HG03565 (cell line): ENCODE data around the gene NFKBIA.
"Not testable (repeated sequence)": the region's sequence is repeated elsewhere in the genome, so short reads cannot be mapped to it uniquely, and the experiment has no call there.

Experiments
- ATAC-seq: cut with Tn5 transposase; IDR thresholded peaks from one replicate; pipeline ENCODE4 v1.9.1; 2021; ENCODE audit warnings: mild to moderate bottlenecking, moderate library complexity; ENCODE audit not compliant: unreplicated experiment

The NFKBIA gene

GRCh38 chr14:35392103-35392502 lies 12.4 kb downstream of the NFKBIA start:
- ATAC-seq, result no peak

GRCh38 chr14:35391388-35391710 lies 13.2 kb downstream of the NFKBIA start:
- no peak for ATAC-seq

DNA sequence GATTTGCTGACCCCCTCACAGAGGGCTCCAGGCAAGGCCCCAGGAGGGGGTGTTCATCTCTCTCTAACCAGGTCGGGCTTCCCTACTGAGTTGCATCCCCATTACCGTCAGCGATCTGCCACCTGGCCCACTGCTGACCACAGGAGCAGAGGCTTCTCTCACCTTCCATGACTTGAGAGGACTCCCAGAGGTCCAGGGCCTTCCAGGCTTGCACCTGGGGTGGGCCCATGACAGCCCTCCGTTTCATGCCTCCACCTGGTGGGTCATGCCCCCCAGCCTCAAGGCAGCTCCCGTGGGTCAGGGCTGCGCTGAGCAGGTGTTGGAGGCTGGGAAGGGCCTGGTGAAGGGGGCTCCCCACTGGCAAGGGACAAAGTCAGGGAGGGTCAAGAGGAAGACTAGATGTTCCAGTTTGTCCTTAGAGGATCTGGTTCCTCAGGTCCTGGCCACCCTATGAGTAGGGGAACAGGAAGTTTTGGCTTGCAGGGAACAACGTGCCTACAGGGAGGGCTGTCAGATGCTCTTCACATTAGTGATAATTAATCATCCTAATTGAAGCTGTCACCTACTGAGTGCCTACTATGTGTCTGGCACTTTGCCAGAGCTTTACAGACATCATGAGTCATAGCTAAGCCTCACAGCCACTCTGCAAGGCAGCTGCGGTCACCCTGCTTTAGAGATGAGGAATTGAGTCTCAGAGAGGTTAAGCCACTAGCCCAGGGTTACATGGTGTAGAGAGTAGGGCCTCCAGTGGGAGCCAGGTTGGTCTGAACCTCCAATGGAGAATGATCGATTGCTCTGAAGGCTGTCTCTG lies 13.8 kb downstream of the NFKBIA start:
- ATAC-seq, result peak; percentile 46

DNA sequence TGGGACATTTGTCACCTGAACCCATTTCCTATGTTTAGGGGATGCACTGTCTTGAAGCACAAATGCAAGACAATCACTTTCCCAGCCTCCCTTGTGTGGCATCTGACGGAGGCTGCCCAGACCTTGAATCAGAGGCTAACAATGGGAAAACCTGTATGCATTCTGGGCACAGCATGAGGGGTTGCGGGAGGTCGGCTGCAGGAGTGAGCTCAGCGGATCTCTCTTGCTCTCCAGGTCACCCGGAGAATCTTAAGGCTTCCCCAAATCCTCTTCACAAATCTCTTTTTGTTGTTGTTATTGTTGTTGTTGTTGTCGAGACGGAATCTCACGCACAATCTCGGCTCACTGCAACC lies 15.3 kb downstream of the NFKBIA start:
- ATAC-seq, result no peak

DNA sequence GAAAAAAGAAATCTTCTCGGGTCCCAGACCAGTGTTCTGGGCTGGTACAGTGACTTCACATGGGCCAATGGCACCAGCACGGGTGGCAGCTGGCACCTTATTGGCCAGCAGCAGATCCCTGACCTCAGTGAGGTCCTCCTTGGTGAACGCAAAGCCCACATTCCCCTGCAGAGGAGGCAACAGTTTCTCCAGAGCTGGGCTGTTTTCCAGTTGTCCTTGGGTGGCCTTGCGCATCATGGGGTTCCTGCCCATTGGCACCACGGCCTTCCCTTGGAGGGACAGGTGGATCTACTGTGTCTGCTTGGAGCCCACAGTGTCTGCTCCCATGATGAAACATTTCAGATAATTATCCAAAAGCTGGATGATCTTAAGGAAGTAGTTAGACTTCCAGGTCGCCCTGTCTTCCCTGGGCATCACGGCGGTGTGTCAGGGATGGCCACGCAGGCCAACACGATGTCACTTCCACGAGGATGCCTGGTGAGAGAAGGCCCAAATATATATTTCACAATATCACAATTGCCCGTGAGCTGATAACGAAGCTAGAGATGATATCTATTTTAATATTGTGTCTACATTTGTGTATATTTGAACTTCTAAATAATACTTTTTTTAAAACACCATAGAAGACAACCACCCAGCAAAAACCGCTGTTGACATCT lies 15.8 kb downstream of the NFKBIA start:
- no peak for ATAC-seq

GRCh38 chr14:35387713-35388579 lies 16.6 kb downstream of the NFKBIA start:
- ATAC-seq, result no peak

DNA sequence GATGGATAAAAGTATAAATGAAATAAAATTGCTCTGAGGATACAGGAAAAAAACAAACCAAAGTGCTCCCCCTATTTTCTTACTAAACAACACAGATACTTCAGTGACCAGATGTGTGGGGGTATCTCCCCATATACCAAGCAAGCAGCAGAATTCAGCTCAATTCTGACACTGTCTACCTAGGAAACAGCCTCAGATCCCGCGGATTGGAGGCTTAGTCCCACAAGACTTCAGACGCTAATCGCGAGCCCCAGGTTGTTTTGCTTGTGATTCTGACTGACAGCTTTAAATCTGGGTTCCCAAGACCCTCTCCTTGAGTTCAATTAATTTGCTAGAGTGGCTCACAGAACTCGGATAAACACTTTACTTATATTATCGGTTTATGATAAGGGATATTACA lies 17.3 kb downstream of the NFKBIA start:
- ATAC-seq, result no peak

DNA sequence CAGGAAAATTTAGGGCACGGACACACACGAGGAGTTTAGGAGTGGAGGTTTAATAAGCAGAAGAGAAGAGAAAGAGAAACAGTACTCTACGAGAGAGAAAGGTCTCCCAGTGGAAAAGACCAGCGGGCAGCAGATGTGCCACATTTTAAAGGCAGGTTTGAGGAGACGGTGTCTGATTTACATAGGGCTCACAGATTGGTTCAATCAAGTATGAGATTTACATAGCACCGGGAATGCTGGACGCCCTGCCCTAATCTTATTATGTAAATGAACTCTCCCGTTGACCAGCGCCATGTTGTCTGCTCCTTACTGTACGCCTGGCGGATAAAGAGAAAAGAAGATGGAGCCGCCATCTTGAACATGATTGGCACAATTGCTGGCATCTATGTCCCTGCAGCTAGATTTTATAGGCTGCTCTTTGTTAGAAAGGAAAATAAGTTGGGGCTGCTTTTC lies 17.9 kb downstream of the NFKBIA start:
- ATAC-seq, result no peak

- no peak for ATAC-seq
Observed at GRCh38 chr14:35385042-35385839, 19.3 kb downstream of the NFKBIA start.

- no peak for ATAC-seq
Observed at GRCh38 chr14:35384455-35385041, 20.0 kb downstream of the NFKBIA start.

DNA sequence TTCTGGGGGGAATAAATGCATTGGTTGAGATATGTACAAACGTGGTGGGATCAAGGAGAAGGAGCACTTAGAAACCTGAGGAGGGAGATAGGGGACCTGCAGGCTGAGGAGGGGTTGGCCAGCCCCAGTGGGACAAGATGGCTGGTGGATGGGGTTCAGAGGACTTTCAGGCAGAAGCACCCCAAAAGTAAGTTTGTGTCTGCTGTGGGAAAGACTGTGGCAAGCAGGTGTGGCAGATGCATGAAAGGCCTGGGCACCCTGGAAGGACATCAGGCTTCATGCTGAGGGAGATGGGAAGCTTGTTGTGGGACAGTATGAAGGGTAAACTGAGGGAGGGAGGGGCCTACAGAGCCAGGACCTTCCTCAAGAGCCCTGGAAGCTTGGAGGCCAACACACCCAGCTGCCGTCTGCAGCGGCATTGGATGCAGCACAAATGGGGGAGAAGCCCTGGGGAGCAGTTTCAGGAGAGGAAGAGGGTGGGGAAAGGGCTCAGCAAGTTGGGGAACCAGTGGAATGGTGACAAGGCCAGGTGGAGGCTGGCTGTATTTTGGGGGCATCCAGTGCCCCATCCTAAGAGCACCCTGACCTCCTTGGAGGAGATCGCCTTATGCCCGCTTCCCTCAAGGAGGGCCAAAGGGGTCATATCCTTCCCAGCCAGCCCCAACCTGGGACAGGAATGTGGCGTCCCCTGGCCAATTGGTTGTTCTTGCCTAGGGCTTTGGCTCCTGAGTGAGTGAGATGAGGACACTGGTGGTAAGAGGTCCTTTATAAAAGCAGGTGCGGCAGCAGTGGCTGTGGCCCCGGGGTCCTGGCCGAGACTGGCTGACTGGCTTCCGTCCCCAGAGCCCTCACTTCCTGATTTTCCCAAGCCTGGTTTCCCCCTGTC lies 20.7 kb downstream of the NFKBIA start:
- no peak for ATAC-seq

DNA sequence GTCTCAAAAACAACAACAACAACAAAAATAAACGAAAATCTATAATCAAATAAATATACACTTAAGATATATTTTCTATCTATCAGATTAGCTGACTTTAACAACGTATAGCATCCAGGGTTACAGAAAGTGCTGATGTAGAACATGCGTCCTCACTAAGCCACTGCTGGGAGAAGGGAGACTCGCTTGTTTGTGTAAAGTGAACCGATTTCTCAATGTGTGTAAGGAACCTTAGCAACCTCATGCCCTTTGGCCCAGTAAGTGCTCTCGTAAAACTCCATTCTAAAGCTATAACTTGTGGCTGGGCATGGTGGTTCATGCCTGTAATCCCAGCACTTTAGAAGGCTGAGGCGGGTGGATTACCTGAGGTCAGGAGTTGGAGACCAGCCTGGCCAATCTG lies 23.8 kb downstream of the NFKBIA start:
- ATAC-seq, result no peak

GRCh38 chr14:35379234-35379933 lies 25.2 kb downstream of the NFKBIA start:
- ATAC-seq, result not testable (repeated sequence)

DNA sequence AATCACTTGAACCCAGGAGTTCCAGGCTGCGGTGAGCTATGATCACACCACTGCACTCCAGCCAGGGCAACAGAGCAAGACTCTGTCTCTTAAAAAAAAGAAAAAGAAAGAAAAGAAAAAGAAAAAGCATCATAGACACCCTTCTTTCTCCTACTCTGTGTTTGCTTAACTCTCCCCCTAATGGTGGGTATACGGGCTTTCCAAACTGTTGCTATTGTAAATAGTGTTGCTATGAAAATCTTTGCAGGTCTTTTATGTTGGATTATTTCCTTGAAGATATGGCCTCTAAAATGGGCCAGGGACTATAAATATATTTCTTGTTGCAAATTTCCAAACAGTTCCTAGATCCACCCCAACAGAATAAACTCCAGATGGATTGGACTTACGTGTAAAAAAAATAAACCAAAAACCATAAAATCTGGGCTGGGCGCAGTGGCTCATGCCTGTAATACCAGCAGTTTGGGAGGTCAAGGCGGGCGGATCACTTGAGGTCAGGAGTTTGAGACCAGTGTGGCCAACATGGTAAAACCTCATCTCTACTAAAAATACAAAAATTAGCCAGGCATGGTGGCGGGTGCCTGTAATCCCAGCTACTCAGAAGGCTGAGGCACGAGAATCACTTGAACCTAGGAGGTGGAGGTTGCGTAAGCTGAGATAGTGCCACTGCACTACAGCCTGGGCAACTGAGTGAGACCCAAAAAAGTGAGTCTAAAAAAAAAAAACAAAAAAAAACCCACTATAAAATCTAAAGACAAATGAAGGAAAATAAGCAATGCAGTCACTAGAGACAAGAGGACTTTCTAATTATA lies 25.9 kb downstream of the NFKBIA start:
- ATAC-seq, result no peak

GRCh38 chr14:35375558-35376025 lies 29.0 kb downstream of the NFKBIA start:
- ATAC-seq, result no peak

DNA sequence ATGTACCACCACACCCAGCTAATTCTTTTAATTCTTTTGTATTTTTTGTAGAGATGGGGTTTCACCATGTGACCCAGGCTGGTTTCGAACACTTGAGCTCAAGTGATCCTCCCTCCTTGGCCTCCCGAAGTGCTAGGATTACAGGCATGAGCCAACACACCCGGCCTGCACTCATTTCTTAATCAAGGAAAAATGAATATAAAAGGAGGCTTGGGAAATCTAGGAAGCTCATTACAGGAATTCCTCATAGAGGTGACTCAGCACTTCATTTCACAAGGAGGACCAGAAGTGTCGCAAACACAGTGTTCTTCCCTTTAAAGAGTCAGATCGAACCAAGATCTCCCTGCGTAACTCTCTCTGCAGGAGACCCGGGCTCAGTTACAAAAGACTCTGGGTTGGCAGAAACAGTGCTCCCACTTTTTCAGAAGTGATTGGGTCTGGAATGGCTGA lies 30.3 kb downstream of the NFKBIA start:
- no peak for ATAC-seq

- not testable (repeated sequence) for ATAC-seq
Observed at GRCh38 chr14:35373208-35373607, 31.3 kb downstream of the NFKBIA start.

DNA sequence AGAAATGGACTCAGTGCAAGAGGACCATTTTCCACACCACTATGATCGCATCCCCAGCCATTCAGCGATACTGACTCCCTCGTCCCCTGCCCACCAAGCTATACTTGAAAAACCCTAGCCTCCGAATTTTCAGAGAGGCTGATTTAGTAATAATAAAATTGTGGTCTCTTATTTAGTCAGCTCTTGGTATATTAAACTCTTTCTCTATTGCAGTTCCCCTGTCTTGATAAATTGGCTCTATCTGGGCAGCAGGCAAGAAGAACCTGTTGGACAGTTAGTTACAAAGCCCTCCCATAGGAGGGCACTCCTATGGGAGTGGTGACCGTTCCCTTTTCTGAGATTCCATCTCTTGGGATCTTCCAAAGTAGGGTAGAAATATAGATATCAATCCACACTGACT lies 33.6 kb downstream of the NFKBIA start:
- ATAC-seq, result no peak
